COR-L47 (cell line): ENCODE measurements around the gene HPSE2.
"Not testable (repeated sequence)": the region's sequence is repeated elsewhere in the genome, so short reads cannot be mapped to it uniquely, and the experiment has no call there.

Source experiments
- DNase-seq: peaks from one replicate; lab custom pipeline; 2025; lab: John Stamatoyannopoulos, UW

Gene HPSE2

GRCh38 chr10:99235658-99236626 lies at the start of gene HPSE2:
Gene HPSE2, minus strand, starts transcription at chr10:99235852.
- no peak for DNase-seq

- no peak for DNase-seq
Measured at GRCh38 chr10:99280472-99280871, 44.8 kb upstream of the HPSE2 start.

GRCh38 chr10:99279626-99280111 lies 44.0 kb upstream of the HPSE2 start:
- no peak for DNase-seq

- no peak for DNase-seq
Measured at GRCh38 chr10:99276848-99277486, 41.3 kb upstream of the HPSE2 start.

- DNase-seq, result peak; percentile 24
Measured at GRCh38 chr10:99266383-99266782, 30.7 kb upstream of the HPSE2 start.

GRCh38 chr10:99248824-99249223 lies 13.2 kb upstream of the HPSE2 start:
- DNase-seq, result no peak

- not testable (repeated sequence) for DNase-seq
Measured at GRCh38 chr10:99247893-99248292, 12.2 kb upstream of the HPSE2 start.

GRCh38 chr10:99236627-99237309 lies 1.1 kb upstream of the HPSE2 start:
- no peak for DNase-seq

GRCh38 chr10:99234791-99235657 lies 628 bp downstream of the HPSE2 start:
- DNase-seq, result no peak

GRCh38 chr10:99234041-99234790 lies 1.4 kb downstream of the HPSE2 start:
- DNase-seq, result no peak

- DNase-seq, result no peak
Measured at GRCh38 chr10:99233689-99234037, 2.0 kb downstream of the HPSE2 start.

- DNase-seq, result no peak
Measured at GRCh38 chr10:99233000-99233688, 2.5 kb downstream of the HPSE2 start.

GRCh38 chr10:99232360-99232999 lies 3.2 kb downstream of the HPSE2 start:
- DNase-seq, result no peak

GRCh38 chr10:99224766-99225165 lies 10.9 kb downstream of the HPSE2 start:
- no peak for DNase-seq

GRCh38 chr10:99207340-99207739 lies 28.3 kb downstream of the HPSE2 start:
- DNase-seq, result no peak

GRCh38 chr10:99203310-99203709 lies 32.3 kb downstream of the HPSE2 start:
- DNase-seq, result no peak

GRCh38 chr10:99172950-99173349 lies 62.7 kb downstream of the HPSE2 start:
- no peak for DNase-seq

- DNase-seq, result no peak
Measured at GRCh38 chr10:99172128-99172738, 63.4 kb downstream of the HPSE2 start.

GRCh38 chr10:99170116-99170675 lies 65.5 kb downstream of the HPSE2 start:
- no peak for DNase-seq
